B cell (primary cell): ENCODE data around the gene CDC25B.

Source experiments
- CTCF ChIP-seq: fragments of 200-600 bp; IDR thresholded peaks from one replicate; pipeline ENCODE4 v1.8.0; 2022; ENCODE audit warnings: antibody characterized with exemption, mild to moderate bottlenecking
- EZH2 ChIP-seq: IDR thresholded peaks from 2 replicates; pipeline ENCODE4 v1.6.1; 2012; ENCODE audit warnings: borderline replicate concordance, low read depth, mild to moderate bottlenecking, moderate library complexity, low read length; ENCODE audit not compliant: insufficient read depth, poor library complexity, severe bottlenecking

GRCh38 chr20:3801846-3802245 lies 5.7 kb downstream of the CDC25B start:
- TF ChIP-seq CTCF, result no peak
- no peak for TF ChIP-seq EZH2
